Right atrium auricular region (tissue), 2 donors: Measurements from ENCODE around the gene CCDC33. TPM values are rescaled to one million over a fixed set of nuclear protein-coding genes. Genes with fewer than 3 reads are reported as not detected.

Experiments
- DNase-seq: peaks from one replicate; pipeline ENCODE4 v3.0.0-alpha.2; 2019; ENCODE audit warnings: low spot score
- H3K27ac ChIP-seq, 2 donors: fragments of 200-600 bp; sonication (generic); 1 replicate in 1 of 2; 2 replicates in 1 of 2; pipeline ENCODE4 v1.5.1; 2016 to 2019
- H3K27me3 ChIP-seq, 2 donors: fragments of 200-600 bp; sonication (generic); one replicate each; pipeline versions ENCODE4 v1.5.1 to v1.6.0; 2017 to 2019
- H3K36me3 ChIP-seq: fragments of 200-600 bp; sonication (generic); one replicate; pipeline ENCODE4 v1.5.1; 2016
- H3K4me1 ChIP-seq, 2 donors: fragments of 200-600 bp; sonication (generic); one replicate each; pipeline versions ENCODE4 v1.5.1 to v1.6.0; 2017 to 2019
- H3K4me3 ChIP-seq, 2 donors: fragments of 200-600 bp; sonication (generic); 1 replicate in 1 of 2; 2 replicates in 1 of 2; pipeline ENCODE4 v1.5.1; 2017 to 2019; ENCODE audit warnings: mild to moderate bottlenecking in 1 of 2, moderate library complexity in 1 of 2
- H3K9me3 ChIP-seq, 2 donors: fragments of 200-600 bp; sonication (generic); one replicate each; pipeline ENCODE4 v1.5.1; 2019
- CTCF ChIP-seq, 2 donors: fragments of 200-600 bp; sonication (generic); IDR thresholded peaks; one replicate each; pipeline ENCODE4 v1.5.1; 2019; ENCODE audit warnings: antibody characterized with exemption in 2 of 2
- total RNA-seq, 2 donors: library from RNA; depleted of rRNA; stranded (reverse); fragments of >200 nt; gene quantifications; one replicate each; pipeline ENCODE4 v1.1.0, GENCODE V29; 2016

CCDC33 gene
- total RNA-seq, 2 donors from 2014 or later = not detected

GRCh38 chr15:74252721-74253120, 16.6 kb downstream of the CCDC33 start:
- no peak for DNase-seq
- no peaks in the 10 kb centered on the region for H3K27me3 ChIP-seq
- TF ChIP-seq CTCF (IDR thresholded peaks at IDR 0.05) = no peak
- H3K4me1 ChIP-seq = peaks cover 0 to 33% of the 10 kb centered on the region in 2 donors
- no peak overlapping the region for H3K4me3 ChIP-seq
- no peaks in the 10 kb centered on the region for H3K36me3 ChIP-seq
- no peaks in the 10 kb centered on the region for H3K9me3 ChIP-seq
- H3K27ac ChIP-seq = no peak overlapping the region

GRCh38 chr15:74253211-74253921, 17.2 kb downstream of the CCDC33 start:
- no peak overlapping the region for H3K27ac ChIP-seq
- no peaks in the 10 kb centered on the region for H3K9me3 ChIP-seq

GRCh38 chr15:74257105-74257504, 21.0 kb downstream of the CCDC33 start:
- no peak for DNase-seq
- no peak for TF ChIP-seq CTCF (IDR thresholded peaks at IDR 0.05)

More at GRCh38 chr15:74253211-74253921, 17.2 kb downstream of the CCDC33 start:
- no peak for DNase-seq
- no peak for TF ChIP-seq CTCF (IDR thresholded peaks at IDR 0.05)
- H3K27me3 ChIP-seq = no peaks in the 10 kb centered on the region
- no peak overlapping the region for H3K4me3 ChIP-seq
- H3K4me1 ChIP-seq = peaks cover 0 to 33% of the 10 kb centered on the region in 2 donors
- no peaks in the 10 kb centered on the region for H3K36me3 ChIP-seq

GRCh38 chr15:74257623-74258022, 21.5 kb downstream of the CCDC33 start:
- Histone ChIP-seq H3K9me3 (no peaks in the 10 kb centered on the region), H3K4me3 (no peak overlapping the region), H3K27ac (no peak overlapping the region), H3K36me3 (no peaks in the 10 kb centered on the region), H3K27me3 (no peaks in the 10 kb centered on the region), H3K4me1 (peaks cover 0 to 9% of the 10 kb centered on the region in 2 donors)
- DNase-seq = no peak
- no peak for TF ChIP-seq CTCF (IDR thresholded peaks at IDR 0.05)

More at GRCh38 chr15:74257105-74257504, 21.0 kb downstream of the CCDC33 start:
- Histone ChIP-seq H3K27ac (no peak overlapping the region), H3K9me3 (no peaks in the 10 kb centered on the region), H3K4me3 (no peak overlapping the region), H3K27me3 (no peaks in the 10 kb centered on the region), H3K36me3 (no peaks in the 10 kb centered on the region), H3K4me1 (peaks cover 0 to 14% of the 10 kb centered on the region in 2 donors)

GRCh38 chr15:74258456-74259291, 22.5 kb downstream of the CCDC33 start:
- no peak for DNase-seq
- TF ChIP-seq CTCF (IDR thresholded peaks at IDR 0.05) = no peak
- Histone ChIP-seq H3K4me3 (no peak overlapping the region), H3K36me3 (no peaks in the 10 kb centered on the region), H3K4me1 (no peaks in the 10 kb centered on the region), H3K27ac (no peak overlapping the region), H3K9me3 (no peaks in the 10 kb centered on the region), H3K27me3 (no peaks in the 10 kb centered on the region)
